ENCODE measurements around the gene DGKH.

DNA sequence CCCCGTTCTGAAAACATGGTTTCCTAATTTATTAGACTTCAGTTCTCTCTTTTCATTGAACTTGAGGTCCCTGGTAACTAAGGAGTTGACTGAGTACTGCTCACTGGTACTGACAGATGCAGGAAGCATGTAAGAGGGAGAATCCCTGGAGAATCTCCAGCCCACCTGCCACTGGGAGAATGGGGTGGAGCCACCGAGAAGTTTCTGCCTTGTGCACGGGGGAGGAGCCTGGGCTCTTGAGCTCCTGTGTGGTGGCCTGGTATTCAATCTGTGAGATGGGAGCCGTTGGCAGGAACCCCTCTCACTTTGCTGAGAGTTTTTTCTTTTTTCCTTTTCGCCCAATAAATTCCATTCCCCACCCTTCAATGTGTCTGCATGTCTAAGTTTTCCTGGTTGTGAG, 210.3 kb downstream of the DGKH start:
- TF ChIP-seq, protein P1, sequence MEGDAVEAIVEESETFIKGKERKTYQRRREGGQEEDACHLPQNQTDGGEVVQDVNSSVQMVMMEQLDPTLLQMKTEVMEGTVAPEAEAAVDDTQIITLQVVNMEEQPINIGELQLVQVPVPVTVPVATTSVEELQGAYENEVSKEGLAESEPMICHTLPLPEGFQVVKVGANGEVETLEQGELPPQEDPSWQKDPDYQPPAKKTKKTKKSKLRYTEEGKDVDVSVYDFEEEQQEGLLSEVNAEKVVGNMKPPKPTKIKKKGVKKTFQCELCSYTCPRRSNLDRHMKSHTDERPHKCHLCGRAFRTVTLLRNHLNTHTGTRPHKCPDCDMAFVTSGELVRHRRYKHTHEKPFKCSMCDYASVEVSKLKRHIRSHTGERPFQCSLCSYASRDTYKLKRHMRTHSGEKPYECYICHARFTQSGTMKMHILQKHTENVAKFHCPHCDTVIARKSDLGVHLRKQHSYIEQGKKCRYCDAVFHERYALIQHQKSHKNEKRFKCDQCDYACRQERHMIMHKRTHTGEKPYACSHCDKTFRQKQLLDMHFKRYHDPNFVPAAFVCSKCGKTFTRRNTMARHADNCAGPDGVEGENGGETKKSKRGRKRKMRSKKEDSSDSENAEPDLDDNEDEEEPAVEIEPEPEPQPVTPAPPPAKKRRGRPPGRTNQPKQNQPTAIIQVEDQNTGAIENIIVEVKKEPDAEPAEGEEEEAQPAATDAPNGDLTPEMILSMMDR (IDR thresholded peaks at IDR 0.05): no peak
- TF ChIP-seq EZH2 (IDR thresholded peaks at IDR 0.05): no peak
- no peak for TF ChIP-seq EZH2phosphoT487 (IDR thresholded peaks at IDR 0.05)
